Activated CD4-positive, alpha-beta T cell treated with anti-CD3 and anti-CD28 coated beads, Interleukin-2, amount 50 U/mL, for 1 hour (primary cell): ENCODE measurements around the gene SSMEM1.
"Not testable (repeated sequence)": the region's sequence is repeated elsewhere in the genome, so short reads cannot be mapped to it uniquely, and the experiment has no call there.

ENCODE experiments used
- DNase-seq: peaks from one replicate; pipeline ENCODE4 v3.0.0-alpha.2; 2020

Gene SSMEM1, protein sequence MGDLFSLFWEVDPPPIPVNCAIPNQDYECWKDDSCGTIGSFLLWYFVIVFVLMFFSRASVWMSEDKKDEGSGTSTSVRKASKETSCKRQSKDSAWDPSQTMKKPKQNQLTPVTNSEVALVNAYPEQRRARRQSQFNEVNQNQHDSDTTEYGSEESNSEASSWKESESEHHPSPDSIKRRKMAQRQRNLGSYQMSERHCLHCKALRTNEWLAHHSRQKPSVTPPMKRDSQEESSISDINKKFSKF

GRCh38 chr7:130207642-130208041 lies at the start of gene SSMEM1:
Gene SSMEM1, plus strand, starts transcription at chr7:130207860. Its CDS starts 51 bp downstream, at chr7:130207911.
- DNase-seq = no peak

DNA sequence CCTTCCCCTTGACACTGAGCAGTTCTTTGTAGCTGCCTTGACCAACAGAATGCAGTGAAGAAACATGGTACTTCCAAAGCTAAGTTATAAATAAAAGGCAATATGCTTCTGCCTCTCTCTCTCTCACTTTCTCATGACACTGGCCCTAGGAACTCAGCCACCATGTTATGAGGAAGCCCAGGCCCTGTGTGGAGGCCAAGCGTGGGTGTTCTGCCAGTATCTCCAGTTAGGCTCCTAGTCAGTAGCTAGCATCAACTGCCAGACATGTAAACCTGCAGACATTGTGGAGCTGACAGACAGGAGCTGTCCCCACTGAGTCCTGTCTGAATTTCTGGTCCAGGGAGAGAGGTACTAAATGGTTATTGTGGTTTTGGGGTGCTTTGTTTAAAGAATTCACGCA lies 47.6 kb upstream of the SSMEM1 start:
- DNase-seq = no peak

GRCh38 chr7:130160455-130160854 lies 47.2 kb upstream of the SSMEM1 start:
- no peak for DNase-seq

GRCh38 chr7:130162196-130162595 lies 45.5 kb upstream of the SSMEM1 start:
- DNase-seq = no peak

GRCh38 chr7:130174237-130174959 lies 33.3 kb upstream of the SSMEM1 start:
- no peak for DNase-seq

- no peak for DNase-seq
Observed at GRCh38 chr7:130178251-130178650, 29.4 kb upstream of the SSMEM1 start.

- DNase-seq = no peak
Observed at GRCh38 chr7:130179631-130180030, 28.0 kb upstream of the SSMEM1 start.

DNA sequence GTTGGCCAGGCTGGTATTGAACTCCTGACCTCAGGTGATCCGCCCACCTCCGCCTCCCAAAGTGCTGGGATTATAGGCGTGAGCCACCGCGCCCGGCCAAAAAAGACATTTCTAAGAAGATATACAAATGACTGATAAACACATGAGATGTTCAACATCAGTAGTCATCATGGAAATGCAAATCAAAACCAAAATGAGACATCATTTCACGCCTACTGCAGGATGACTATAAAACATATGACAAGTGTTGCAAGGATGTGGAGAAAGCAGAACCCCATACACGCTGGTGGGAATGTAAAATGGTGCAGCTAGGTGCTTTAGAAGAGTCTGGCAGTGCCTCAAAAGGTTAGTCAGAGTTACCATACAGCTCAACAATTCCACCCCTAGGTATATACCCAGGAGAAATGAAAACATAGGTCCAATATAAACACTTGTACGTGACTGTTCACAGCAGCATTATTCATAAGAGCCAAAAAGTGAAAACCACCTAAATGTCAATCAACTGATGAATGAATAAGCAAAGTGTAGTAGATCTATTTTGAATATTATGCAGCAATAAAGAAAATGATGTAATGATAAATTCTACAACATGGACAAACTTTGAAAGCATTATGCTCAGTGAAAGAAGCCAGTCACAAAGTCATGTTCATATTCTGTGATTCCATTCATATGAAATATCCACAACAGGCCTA lies 26.9 kb upstream of the SSMEM1 start:
- no peak for DNase-seq

DNA sequence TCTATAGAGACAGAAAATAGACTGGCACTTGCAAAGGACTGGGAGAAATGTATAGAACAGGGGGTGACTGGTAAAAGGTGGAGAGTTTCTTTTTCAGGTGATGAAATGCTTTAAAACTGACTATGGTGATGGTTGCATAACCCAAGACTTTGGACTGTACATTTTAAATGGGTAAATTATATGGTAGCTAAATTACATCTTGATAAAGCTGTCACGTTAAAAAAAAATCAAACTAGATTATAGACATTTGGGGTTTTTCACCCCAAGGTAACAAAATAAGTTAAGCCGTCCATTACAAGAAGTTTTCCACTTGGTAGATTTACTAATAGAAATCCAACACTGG lies 26.4 kb upstream of the SSMEM1 start:
- DNase-seq = no peak

GRCh38 chr7:130182990-130183389 lies 24.7 kb upstream of the SSMEM1 start:
- DNase-seq = no peak

DNA sequence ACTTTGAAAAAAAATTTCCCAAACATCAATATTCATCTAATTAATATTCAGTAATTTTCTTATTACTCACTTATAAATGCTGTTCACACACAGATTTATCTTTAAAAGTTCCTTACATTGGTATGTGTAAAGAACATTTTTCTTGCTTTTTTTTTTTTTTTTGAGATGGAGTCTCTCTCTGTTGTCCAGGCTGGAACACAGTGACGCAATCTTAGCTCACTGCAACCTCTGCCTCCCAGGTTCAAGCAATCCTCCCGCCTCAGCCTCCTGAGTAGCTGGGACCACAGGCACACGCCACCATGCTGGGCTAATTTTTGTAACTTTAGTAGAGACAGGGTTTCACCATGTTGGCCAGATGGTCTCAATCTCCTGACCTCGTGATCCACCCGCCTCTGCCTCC lies 23.3 kb upstream of the SSMEM1 start:
- not testable (repeated sequence) for DNase-seq

- DNase-seq = no peak
Observed at GRCh38 chr7:130187360-130187759, 20.3 kb upstream of the SSMEM1 start.

DNA sequence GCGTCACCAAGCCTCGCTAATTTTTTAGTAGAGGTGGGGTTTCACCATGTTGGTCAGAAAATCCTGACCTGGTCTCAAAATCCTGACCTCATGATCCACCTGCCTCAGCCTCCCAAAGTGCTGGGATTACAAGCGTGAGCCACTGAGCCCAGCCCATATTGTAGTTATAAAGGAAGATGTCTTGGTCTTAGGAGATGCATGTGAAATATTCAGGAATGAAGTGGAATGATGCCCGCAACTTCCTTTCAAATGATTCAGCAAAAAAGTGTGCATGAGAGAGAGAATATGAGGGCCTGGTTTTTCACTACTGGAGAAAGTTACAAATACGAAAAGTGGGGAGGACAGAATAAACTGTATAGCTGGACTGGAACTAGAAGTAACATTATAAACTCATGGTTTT lies 18.3 kb upstream of the SSMEM1 start:
- DNase-seq = no peak

- no peak for DNase-seq
Observed at GRCh38 chr7:130191791-130192190, 15.9 kb upstream of the SSMEM1 start.

DNA sequence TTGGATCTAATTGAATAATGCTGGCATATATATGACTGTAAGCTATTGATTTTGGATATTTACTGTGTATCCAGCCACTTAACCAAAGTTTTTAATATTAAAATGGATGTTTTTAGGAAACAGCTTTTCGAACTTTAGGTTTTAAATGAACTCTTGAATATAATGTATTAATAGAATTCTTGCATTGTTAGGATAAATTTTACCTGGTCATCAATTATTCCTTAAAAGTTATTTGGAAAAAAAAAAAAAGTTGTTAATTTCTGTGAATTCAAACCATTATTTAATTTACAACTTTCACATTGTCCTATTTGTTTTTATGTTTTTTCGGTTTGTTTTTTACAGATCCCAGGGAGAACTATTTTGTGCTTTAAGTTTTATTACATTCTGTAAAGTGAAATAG lies 12.3 kb upstream of the SSMEM1 start:
- no peak for DNase-seq

- no peak for DNase-seq
Observed at GRCh38 chr7:130196476-130196875, 11.2 kb upstream of the SSMEM1 start.

GRCh38 chr7:130197094-130197493 lies 10.6 kb upstream of the SSMEM1 start:
- no peak for DNase-seq

DNA sequence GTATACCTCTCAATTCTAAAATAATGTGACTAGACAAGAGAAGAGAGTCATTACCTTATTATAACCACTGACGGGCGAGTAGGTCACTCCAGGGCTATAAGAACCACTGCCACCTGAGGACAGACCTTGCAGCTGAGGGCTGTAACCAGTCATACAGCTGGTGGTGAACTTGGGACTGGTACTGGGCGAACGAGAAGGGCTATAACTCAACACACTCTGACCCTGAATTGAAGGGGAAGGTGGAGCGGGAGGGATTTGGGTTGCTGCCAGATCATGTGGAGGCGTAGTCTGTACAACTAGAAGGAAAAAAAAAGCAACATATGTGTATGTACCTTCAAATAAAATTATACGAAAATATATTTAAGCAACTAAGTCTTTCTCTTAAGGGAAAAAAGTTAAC lies 5.9 kb upstream of the SSMEM1 start:
- DNase-seq = no peak

DNA sequence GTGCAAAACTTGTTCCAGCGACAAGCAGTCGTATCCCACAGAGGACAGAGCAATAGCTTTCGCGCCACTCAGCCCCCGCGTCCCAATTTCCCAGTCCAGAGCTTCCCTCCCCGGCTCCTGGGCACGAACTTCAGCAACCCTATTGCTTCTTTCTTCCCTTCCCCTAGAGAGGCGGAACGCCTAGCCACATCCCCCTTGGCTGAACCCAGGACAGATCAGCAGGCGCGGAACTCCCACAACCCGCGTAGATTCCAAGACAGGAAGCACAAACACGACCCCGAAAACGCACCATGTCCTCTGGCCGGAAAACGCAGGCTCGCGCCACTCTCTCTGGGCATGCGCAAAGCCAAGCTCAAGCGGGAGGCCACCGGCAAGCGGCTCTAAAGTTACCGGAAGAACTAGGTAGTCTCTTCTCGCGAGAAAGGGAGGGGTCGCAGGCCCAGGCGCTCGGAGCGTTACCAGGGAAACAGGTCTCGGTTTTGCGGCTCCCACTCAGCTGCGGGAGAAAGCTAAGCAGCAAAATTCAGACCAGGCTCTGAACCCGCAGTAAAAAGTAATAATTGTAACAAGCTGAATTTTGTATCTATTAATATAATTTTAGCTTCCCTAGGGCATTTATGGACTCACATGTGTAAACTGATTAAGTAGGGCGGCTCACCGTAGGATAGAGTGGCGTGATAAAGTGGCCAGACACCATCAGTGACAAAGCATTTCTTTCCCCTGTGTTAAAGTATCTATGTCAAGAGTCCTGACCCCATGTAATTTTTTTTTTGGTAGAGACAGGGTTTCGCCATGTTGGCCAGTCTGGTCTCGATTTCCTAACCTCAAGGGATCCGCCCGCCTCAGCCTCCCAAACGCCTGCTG lies 2.3 kb upstream of the SSMEM1 start, which contains the start of gene TMEM209:
TSS of gene TMEM209 (minus strand) at position 323 of the 864 bp plus-strand sequence. CDS start at position 292, 31 bp downstream.
- peak; percentile 91 for DNase-seq

- DNase-seq = no peak
Observed at GRCh38 chr7:130207033-130207432, 627 bp upstream of the SSMEM1 start.

GRCh38 chr7:130208516-130208915 lies 856 bp downstream of the SSMEM1 start:
- no peak for DNase-seq

GRCh38 chr7:130210181-130210935 lies 2.7 kb downstream of the SSMEM1 start:
- DNase-seq = no peak
